Measurements from ENCODE around the gene SEPTIN10.

Gene SEPTIN10

DNA sequence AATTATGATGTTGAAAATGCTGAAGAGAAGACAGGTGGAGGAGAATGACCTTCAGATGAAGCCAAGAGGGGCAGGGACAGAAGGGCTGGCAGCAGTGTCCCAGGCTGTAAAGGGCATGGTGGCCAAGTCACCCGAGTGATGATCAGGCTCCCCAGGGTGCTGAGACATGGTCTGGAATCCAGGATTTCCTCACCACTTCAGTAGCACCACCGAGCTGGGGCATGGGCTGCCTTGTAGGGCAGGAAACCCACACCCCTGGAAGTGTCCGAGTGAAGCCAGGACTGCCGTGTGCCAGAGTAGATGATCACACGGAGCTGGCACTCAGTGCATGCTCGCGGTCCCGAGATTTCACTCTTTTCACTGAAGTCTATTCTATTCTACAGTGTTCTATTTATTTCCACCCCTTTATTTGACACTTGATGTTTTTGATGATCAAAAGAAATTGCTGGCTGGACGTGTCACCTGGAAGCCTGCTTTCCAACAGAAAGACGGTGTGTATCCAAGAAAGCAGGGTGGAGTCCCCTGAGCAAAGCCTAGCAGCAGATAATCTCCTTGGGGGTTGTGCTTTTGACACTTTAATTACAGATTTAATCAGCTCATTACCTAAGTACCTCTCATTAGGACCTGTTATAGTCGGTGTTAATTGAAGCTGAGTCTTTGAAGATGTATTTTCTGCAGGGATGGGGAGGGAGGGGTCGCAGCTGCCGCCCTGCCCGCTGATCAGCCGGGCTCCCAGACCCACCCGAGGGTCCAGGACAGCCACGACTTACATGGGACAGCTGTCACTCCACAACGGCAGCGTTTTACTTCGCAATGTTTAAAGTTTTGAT is 92.3 kb downstream of the SEPTIN10 start:
- no peak overlapping the region for H3K27ac ChIP-seq (ENCODE audit: low read depth, low read length)
- no peaks in the 10 kb centered on the region for H3K4me1 ChIP-seq (ENCODE audit: control insufficient read depth, insufficient read depth, low read length, unreplicated experiment)
- H2AFZ ChIP-seq (ENCODE audit: low read length, unreplicated experiment): no peak overlapping the region
- H3K79me2 ChIP-seq (ENCODE audit: control insufficient read depth, insufficient read depth, low read length, unreplicated experiment): no peaks in the 10 kb centered on the region
- H3K4me3 ChIP-seq (ENCODE audit: low read depth, low read length): no peak overlapping the region
- H3K27me3 ChIP-seq (ENCODE audit: insufficient read depth, low read length): 0 out of 2 replicates have a peak, but pooled peaks cover 2% of the 10 kb centered on the region
- no peaks in the 10 kb centered on the region for H3K36me3 ChIP-seq (ENCODE audit: insufficient read depth, low read length)

DNA sequence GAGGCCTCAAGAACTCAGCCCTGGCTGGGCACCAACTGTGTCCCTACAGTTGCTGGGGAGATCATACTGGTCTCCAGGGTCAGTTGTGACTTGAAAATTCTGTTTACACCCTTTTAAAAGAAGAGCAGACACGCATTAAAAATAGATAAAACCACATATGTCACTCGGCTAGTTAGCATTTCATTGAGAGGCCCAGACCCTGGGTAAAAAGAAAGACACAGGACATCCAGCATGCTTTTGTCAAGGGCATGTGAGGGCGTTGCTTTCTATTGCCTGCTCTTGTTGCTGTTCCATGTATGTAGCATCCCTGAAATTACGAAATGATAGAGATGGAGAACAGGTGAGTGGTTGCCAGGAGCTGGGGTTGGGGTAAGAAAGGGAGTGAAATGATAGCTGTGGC is 94.3 kb downstream of the SEPTIN10 start:
- no peaks in the 10 kb centered on the region for H3K36me3 ChIP-seq (ENCODE audit: insufficient read depth, low read length)
- no peaks in the 10 kb centered on the region for H3K79me2 ChIP-seq (ENCODE audit: control insufficient read depth, insufficient read depth, low read length, unreplicated experiment)
- H3K27me3 ChIP-seq (ENCODE audit: insufficient read depth, low read length): 0 out of 2 replicates have a peak, but pooled peaks cover 2% of the 10 kb centered on the region
- no peak overlapping the region for H3K4me3 ChIP-seq (ENCODE audit: low read depth, low read length)
- no peak overlapping the region for H3K27ac ChIP-seq (ENCODE audit: low read depth, low read length)
- H3K4me1 ChIP-seq (ENCODE audit: control insufficient read depth, insufficient read depth, low read length, unreplicated experiment): peaks cover under 1% of the 10 kb centered on the region
- no peak overlapping the region for H2AFZ ChIP-seq (ENCODE audit: low read length, unreplicated experiment)

GRCh38 chr2:109517118-109517889 is 96.5 kb downstream of the SEPTIN10 start:
- H3K79me2 ChIP-seq (ENCODE audit: control insufficient read depth, insufficient read depth, low read length, unreplicated experiment): no peaks in the 10 kb centered on the region
- H3K4me3 ChIP-seq (ENCODE audit: low read depth, low read length): no peak overlapping the region
- no peak overlapping the region for H2AFZ ChIP-seq (ENCODE audit: low read length, unreplicated experiment)
- no peak overlapping the region for H3K27ac ChIP-seq (ENCODE audit: low read depth, low read length)
- H3K27me3 ChIP-seq (ENCODE audit: insufficient read depth, low read length): no peaks in the 10 kb centered on the region
- no peaks in the 10 kb centered on the region for H3K36me3 ChIP-seq (ENCODE audit: insufficient read depth, low read length)
- H3K4me1 ChIP-seq (ENCODE audit: control insufficient read depth, insufficient read depth, low read length, unreplicated experiment): peaks cover 8% of the 10 kb centered on the region

- no peak overlapping the region for H3K27ac ChIP-seq (ENCODE audit: low read depth, low read length)
- peaks cover 8% of the 10 kb centered on the region for H3K4me1 ChIP-seq (ENCODE audit: control insufficient read depth, insufficient read depth, low read length, unreplicated experiment)
- H3K79me2 ChIP-seq (ENCODE audit: control insufficient read depth, insufficient read depth, low read length, unreplicated experiment): no peaks in the 10 kb centered on the region
- H3K36me3 ChIP-seq (ENCODE audit: insufficient read depth, low read length): no peaks in the 10 kb centered on the region
- no peaks in the 10 kb centered on the region for H3K27me3 ChIP-seq (ENCODE audit: insufficient read depth, low read length)
- no peak overlapping the region for H2AFZ ChIP-seq (ENCODE audit: low read length, unreplicated experiment)
- H3K4me3 ChIP-seq (ENCODE audit: low read depth, low read length): no peak overlapping the region
These were observed 97.2 kb downstream of the SEPTIN10 start for GRCh38 chr2:109516445-109517117.

DNA sequence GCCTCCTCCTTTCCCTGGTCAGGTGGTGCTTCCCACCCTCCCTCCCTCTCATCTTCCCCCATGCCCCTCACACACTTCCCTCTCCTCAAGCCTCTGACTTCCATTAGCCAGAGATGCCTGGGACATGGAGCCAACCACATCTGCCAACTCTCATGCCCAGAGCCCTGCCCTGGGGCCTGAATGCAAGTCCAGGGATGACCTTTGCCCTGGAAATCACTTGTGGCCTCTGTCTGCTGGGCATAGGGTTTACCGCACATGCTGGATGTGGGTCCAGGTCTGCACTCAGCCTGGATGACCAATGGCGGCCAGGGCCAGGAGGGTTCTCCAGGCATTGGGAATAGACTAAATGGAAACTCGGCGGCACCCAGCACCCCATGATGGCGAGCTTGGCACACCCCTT is 98.9 kb downstream of the SEPTIN10 start:
- Histone ChIP-seq H2AFZ (ENCODE audit: low read length, unreplicated experiment) (no peak overlapping the region), H3K79me2 (ENCODE audit: control insufficient read depth, insufficient read depth, low read length, unreplicated experiment) (no peaks in the 10 kb centered on the region), H3K36me3 (ENCODE audit: insufficient read depth, low read length) (no peaks in the 10 kb centered on the region), H3K4me1 (ENCODE audit: control insufficient read depth, insufficient read depth, low read length, unreplicated experiment) (peaks cover 8% of the 10 kb centered on the region), H3K27me3 (ENCODE audit: insufficient read depth, low read length) (no peaks in the 10 kb centered on the region), H3K27ac (ENCODE audit: low read depth, low read length) (no peak overlapping the region), H3K4me3 (ENCODE audit: low read depth, low read length) (no peak overlapping the region)

DNA sequence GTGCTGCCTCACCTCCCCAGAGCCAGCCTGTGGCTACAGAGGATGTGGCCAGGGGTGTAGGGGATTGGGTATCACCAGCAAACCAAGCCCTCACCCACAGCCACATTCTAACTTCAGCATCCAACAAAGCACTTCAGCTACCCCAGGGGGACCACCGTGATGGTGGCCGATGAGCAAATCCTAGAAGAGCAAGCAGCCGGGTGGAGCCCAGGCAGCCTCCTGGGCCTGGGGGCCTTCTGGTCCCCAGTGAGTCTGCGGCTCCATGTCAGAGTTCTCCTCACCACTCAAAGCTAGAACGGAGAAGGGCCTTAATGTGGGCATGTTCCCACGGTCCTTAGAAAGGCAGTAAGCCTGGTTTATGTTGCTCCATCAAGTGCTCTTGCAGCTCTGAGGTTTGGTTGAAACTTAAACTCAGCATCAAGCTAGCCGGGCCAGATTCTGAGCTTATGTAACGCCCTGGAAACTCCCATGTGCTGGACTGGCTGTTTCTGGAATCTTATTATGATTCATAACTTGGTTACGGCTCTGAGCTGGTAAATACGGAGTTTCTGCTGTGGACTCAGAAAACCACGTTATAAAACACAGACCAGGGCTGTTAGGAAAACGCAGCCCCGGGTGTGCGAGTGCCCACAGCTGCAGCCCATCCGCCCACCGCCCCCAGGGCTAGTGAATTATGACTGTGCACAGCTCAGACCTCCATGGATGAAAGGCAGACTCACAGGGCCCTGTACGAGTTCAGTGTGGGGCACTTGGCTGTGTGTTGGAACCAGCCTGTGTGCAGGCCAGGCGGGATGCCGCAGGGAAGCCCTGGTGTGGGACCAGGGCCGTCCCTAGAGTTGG is 99.8 kb downstream of the SEPTIN10 start:
- H3K27ac ChIP-seq (ENCODE audit: low read depth, low read length): peak overlapping the region; percentile 17; the same call in 1 of the 2 replicates
- no peaks in the 10 kb centered on the region for H3K79me2 ChIP-seq (ENCODE audit: control insufficient read depth, insufficient read depth, low read length, unreplicated experiment)
- H3K27me3 ChIP-seq (ENCODE audit: insufficient read depth, low read length): no peaks in the 10 kb centered on the region
- peaks cover 8% of the 10 kb centered on the region for H3K4me1 ChIP-seq (ENCODE audit: control insufficient read depth, insufficient read depth, low read length, unreplicated experiment)
- H3K36me3 ChIP-seq (ENCODE audit: insufficient read depth, low read length): no peaks in the 10 kb centered on the region
- no peak overlapping the region for H3K4me3 ChIP-seq (ENCODE audit: low read depth, low read length)
- H2AFZ ChIP-seq (ENCODE audit: low read length, unreplicated experiment): peak overlapping the region; percentile 8

GRCh38 chr2:109513230-109513629 is 100.5 kb downstream of the SEPTIN10 start:
- Histone ChIP-seq H3K4me1 (ENCODE audit: control insufficient read depth, insufficient read depth, low read length, unreplicated experiment) (peaks cover 8% of the 10 kb centered on the region), H3K27ac (ENCODE audit: low read depth, low read length) (no peak overlapping the region), H3K36me3 (ENCODE audit: insufficient read depth, low read length) (no peaks in the 10 kb centered on the region), H3K4me3 (ENCODE audit: low read depth, low read length) (no peak overlapping the region), H2AFZ (ENCODE audit: low read length, unreplicated experiment) (no peak overlapping the region), H3K79me2 (ENCODE audit: control insufficient read depth, insufficient read depth, low read length, unreplicated experiment) (no peaks in the 10 kb centered on the region), H3K27me3 (ENCODE audit: insufficient read depth, low read length) (no peaks in the 10 kb centered on the region)

- Histone ChIP-seq H3K79me2 (ENCODE audit: control insufficient read depth, insufficient read depth, low read length, unreplicated experiment) (no peaks in the 10 kb centered on the region), H3K27ac (ENCODE audit: low read depth, low read length) (no peak overlapping the region), H3K27me3 (ENCODE audit: insufficient read depth, low read length) (no peaks in the 10 kb centered on the region), H2AFZ (ENCODE audit: low read length, unreplicated experiment) (no peak overlapping the region), H3K4me1 (ENCODE audit: control insufficient read depth, insufficient read depth, low read length, unreplicated experiment) (peaks cover 8% of the 10 kb centered on the region), H3K4me3 (ENCODE audit: low read depth, low read length) (no peak overlapping the region), H3K36me3 (ENCODE audit: insufficient read depth, low read length) (no peaks in the 10 kb centered on the region)
These were observed 101.7 kb downstream of the SEPTIN10 start for GRCh38 chr2:109512076-109512475.

DNA sequence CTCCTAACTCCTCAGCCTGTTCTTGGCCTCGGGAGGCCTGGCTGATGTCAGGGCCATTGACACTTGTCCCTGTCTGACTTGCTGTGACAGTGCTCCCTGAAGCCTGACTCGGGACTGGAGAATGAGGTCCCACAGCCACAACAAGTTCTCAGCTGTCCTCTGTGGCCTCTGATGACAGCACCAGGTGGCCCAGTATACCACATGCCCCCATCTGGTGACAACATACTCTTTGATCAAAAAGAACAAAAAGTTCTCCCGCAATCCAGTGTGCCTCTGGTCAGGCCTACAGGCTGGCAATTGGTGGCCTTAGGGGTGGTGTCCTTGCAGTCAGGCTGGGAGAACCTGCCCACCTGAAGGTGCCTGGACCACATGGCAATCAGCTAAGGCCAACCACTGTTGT is 102.6 kb downstream of the SEPTIN10 start:
- no peaks in the 10 kb centered on the region for H3K36me3 ChIP-seq (ENCODE audit: insufficient read depth, low read length)
- no peak overlapping the region for H3K27ac ChIP-seq (ENCODE audit: low read depth, low read length)
- no peaks in the 10 kb centered on the region for H3K79me2 ChIP-seq (ENCODE audit: control insufficient read depth, insufficient read depth, low read length, unreplicated experiment)
- peaks cover 8% of the 10 kb centered on the region for H3K4me1 ChIP-seq (ENCODE audit: control insufficient read depth, insufficient read depth, low read length, unreplicated experiment)
- no peak overlapping the region for H3K4me3 ChIP-seq (ENCODE audit: low read depth, low read length)
- no peak overlapping the region for H2AFZ ChIP-seq (ENCODE audit: low read length, unreplicated experiment)
- no peaks in the 10 kb centered on the region for H3K27me3 ChIP-seq (ENCODE audit: insufficient read depth, low read length)
